ENCODE data around the gene HIPK2.

DNA sequence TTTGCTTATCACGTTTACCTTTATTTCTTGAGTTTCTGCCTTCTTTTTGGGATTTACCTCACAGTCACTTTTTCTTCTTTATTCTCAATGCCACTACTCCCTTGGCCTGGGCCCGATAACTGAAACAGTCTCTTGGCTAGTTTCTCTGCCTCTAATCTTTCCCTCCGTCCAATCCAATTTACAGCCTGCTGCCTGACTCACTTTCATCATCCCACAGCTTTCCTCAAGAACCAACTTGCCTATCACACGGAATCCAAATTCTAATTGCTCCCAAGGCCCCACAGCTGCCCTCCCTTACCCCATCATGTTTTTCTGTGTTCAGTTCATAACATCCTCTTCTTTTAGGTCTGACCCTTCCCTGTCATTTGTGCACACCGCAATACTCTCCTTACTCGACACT is 121.4 kb downstream of the HIPK2 start:
- TF ChIP-seq, protein P1, sequence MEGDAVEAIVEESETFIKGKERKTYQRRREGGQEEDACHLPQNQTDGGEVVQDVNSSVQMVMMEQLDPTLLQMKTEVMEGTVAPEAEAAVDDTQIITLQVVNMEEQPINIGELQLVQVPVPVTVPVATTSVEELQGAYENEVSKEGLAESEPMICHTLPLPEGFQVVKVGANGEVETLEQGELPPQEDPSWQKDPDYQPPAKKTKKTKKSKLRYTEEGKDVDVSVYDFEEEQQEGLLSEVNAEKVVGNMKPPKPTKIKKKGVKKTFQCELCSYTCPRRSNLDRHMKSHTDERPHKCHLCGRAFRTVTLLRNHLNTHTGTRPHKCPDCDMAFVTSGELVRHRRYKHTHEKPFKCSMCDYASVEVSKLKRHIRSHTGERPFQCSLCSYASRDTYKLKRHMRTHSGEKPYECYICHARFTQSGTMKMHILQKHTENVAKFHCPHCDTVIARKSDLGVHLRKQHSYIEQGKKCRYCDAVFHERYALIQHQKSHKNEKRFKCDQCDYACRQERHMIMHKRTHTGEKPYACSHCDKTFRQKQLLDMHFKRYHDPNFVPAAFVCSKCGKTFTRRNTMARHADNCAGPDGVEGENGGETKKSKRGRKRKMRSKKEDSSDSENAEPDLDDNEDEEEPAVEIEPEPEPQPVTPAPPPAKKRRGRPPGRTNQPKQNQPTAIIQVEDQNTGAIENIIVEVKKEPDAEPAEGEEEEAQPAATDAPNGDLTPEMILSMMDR (IDR thresholded peaks at IDR 0.05; ENCODE audit: low read length) = no peak
- TF ChIP-seq EZH2 (IDR thresholded peaks at IDR 0.05; ENCODE audit: borderline replicate concordance, low read length) = no peak

Data from OCI-LY1 (cell line).